Kidney (tissue), 14 donors: ENCODE measurements around the gene CRY2. TPM values are rescaled to one million over a fixed set of nuclear protein-coding genes. Genes with fewer than 3 reads are reported as not detected.
A peak's percentile ranks its signal among the peaks of the same experiment; 100 is the strongest.

ENCODE experiments used
- DNase-seq, 5 donors: peaks; one replicate each; pipeline ENCODE4 v3.0.0-alpha.2; 2013 to 2020
- FAIRE-seq: peaks from 2 replicates; lab custom pipeline; 2012; peaks lifted over from hg19 to GRCh38; lab: Jason Lieb, UNC
- H3K27ac ChIP-seq, 2 donors: one replicate each; pipeline ENCODE4 v1.7.0; 2013; ENCODE audit warnings: low read depth in 2 of 2, low read length in 2 of 2, inconsistent platforms in 1 of 2
- H3K27me3 ChIP-seq: one replicate; pipeline ENCODE4 v1.7.1; 2013; ENCODE audit warnings: low read length, inconsistent platforms; ENCODE audit not compliant: control insufficient read depth, insufficient read depth
- H3K36me3 ChIP-seq, 3 donors: one replicate each; pipeline versions ENCODE4 v1.7.0 to v1.7.1; 2013; ENCODE audit warnings: low read length in 3 of 3, control low read depth in 1 of 3, inconsistent platforms in 1 of 3; ENCODE audit not compliant: insufficient read depth in 3 of 3, control insufficient read depth in 2 of 3
- H3K4me1 ChIP-seq, 3 donors: one replicate each; pipeline versions ENCODE4 v1.7.0 to v1.7.1; 2013; ENCODE audit warnings: low read length in 3 of 3, inconsistent platforms in 1 of 3, low read depth in 1 of 3; ENCODE audit not compliant: control insufficient read depth in 2 of 3, insufficient read depth in 2 of 3
- H3K4me3 ChIP-seq, 3 donors: one replicate each; pipeline versions ENCODE4 v1.7.0 to v1.8.1; 2013; ENCODE audit warnings: low read length in 3 of 3, control low read depth in 1 of 3, inconsistent platforms in 1 of 3
- H3K9ac ChIP-seq, 3 donors: one replicate each; pipeline versions ENCODE4 v1.7.0 to v1.7.1; 2013; ENCODE audit warnings: low read length in 3 of 3, control low read depth in 1 of 3, inconsistent platforms in 1 of 3
- H3K9me3 ChIP-seq, 3 donors: one replicate each; pipeline versions ENCODE4 v1.7.0 to v1.7.1; 2013; ENCODE audit warnings: low read length in 3 of 3, control low read depth in 1 of 3, inconsistent platforms in 1 of 3; ENCODE audit not compliant: control insufficient read depth in 2 of 3, insufficient read depth in 1 of 3
- CTCF ChIP-seq: IDR thresholded peaks from 3 replicates; pipeline ENCODE4 v1.5.1; 2012; ENCODE audit warnings: mild to moderate bottlenecking, moderate library complexity, borderline replicate concordance; ENCODE audit not compliant: insufficient read depth; ENCODE audit errors: extremely low read depth
- intact Hi-C: fragments of 100-400 bp; cut with DNase I; formaldehyde crosslinking; loops from one replicate; pipeline ENCODE4 v1.11.1; 2022
- polyA plus RNA-seq: library from polyadenylated mRNA; stranded (reverse); fragments of 350-450 nt; fragmentation: Illumina TruSeq; extraction: RNeasy Lipid Tissue Mini Kit (QIAGEN cat#74804); gene quantifications from one replicate; pipeline ENCODE4 v1.2.3, GENCODE V29; 2014; ENCODE audit warnings: low read depth, low replicate concordance; ENCODE audit not compliant: insufficient read depth
- total RNA-seq: library from RNA; stranded (reverse); fragmentation: NEBNext Ultra II Directional; extraction: Animal tissue kit (Norgen Biotek cat#: 25700); gene quantifications from one replicate; pipeline ENCODE4 v1.2.1, GENCODE V29; 2021
- donor health status: control.
- donor health status: control.
- donor health status: control.
- donor health status: control.
- donor health status: control.
- donor health status: DM: yes; HTN: yes; CAD: no.
- donor health status: Normal renal cell carcinoma (clear cell type).

CRY2 gene
- total and polyA plus RNA-seq, 2 donors from 2014 or later, result 20.7 to 44.5 TPM

- intact Hi-C loops, result no loop called here
- Histone ChIP-seq H3K36me3 (peaks cover 0 to 5% (median 0%) of the 10 kb centered on the region in 3 donors), H3K27ac (no peak overlapping the region), H3K4me1 (peaks cover 0 to 21% (median 0%) of the 10 kb centered on the region in 3 donors), H3K4me3 (no peak overlapping the region), H3K9me3 (no peaks in the 10 kb centered on the region), H3K27me3 (peaks cover 3% of the 10 kb centered on the region), H3K9ac (no peak overlapping the region)
- no peak for TF ChIP-seq CTCF
- FAIRE-seq (no peak), DNase-seq (peak; percentile 26 to 65 (median 50))
These were observed 77.0 kb downstream of the CRY2 start for GRCh38 chr11:45924036-45924915.

GRCh38 chr11:45924927-45925326 lies 77.7 kb downstream of the CRY2 start:
- intact Hi-C loops, result no loop called here
- peaks cover 0 to 5% (median 0%) of the 10 kb centered on the region in 3 donors for H3K36me3 ChIP-seq
- no peak for FAIRE-seq

GRCh38 chr11:45925550-45925949 lies 78.3 kb downstream of the CRY2 start:
- DNase-seq (no peak), FAIRE-seq (no peak)
- TF ChIP-seq CTCF, result no peak
- H3K4me1 ChIP-seq, result peaks cover 0 to 22% (median 0%) of the 10 kb centered on the region in 3 donors
- H3K27ac ChIP-seq, result no peak overlapping the region
- H3K4me3 ChIP-seq, result no peak overlapping the region
- no peaks in the 10 kb centered on the region for H3K9me3 ChIP-seq
- peaks cover 0 to 5% (median 0%) of the 10 kb centered on the region in 3 donors for H3K36me3 ChIP-seq
- H3K9ac ChIP-seq, result no peak overlapping the region
- H3K27me3 ChIP-seq, result peaks cover 3% of the 10 kb centered on the region
- intact Hi-C loops, result no loop called here

More at GRCh38 chr11:45924927-45925326, 77.7 kb downstream of the CRY2 start:
- Histone ChIP-seq H3K4me1 (peaks cover 0 to 22% (median 0%) of the 10 kb centered on the region in 3 donors), H3K9me3 (no peaks in the 10 kb centered on the region), H3K9ac (no peak overlapping the region), H3K27me3 (peaks cover 3% of the 10 kb centered on the region), H3K4me3 (no peak overlapping the region), H3K27ac (no peak overlapping the region)
- no peak for DNase-seq
- TF ChIP-seq CTCF, result no peak
